Measurements from ENCODE around the gene COL9A2.
A peak's percentile ranks its signal among the peaks of the same experiment; 100 is the strongest.

The COL9A2 gene

DNA sequence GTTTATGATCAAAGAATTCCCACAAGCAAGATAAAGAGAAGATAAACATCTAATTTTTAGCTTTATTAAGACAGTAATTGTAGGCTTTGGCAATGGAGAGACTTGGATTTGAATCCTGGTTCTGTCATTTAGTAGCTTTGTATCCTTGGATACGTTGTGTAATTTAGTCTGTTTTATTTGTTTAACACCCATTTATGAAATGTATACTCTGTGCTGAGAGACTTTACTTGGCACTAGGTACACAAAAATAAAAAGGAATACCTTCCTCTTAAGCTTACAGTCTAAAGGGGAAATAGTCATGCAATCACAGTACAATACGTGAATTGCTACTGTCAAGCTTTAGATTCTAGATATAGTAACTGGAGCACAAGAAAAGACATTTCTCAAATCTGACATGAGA lies 35.2 kb downstream of the COL9A2 start:
- H3K36me3 ChIP-seq (ENCODE audit: control insufficient read depth, insufficient read depth, low read length) = peaks cover 9% of the 10 kb centered on the region
- no peaks in the 10 kb centered on the region for H3K4me1 ChIP-seq (ENCODE audit: control insufficient read depth, insufficient read depth, low read length)
- no peak overlapping the region for H3K4me3 ChIP-seq (ENCODE audit: low read length)
- peak overlapping the region; percentile 4 for H3K27ac ChIP-seq (ENCODE audit: low read depth, low read length)
- H3K27me3 ChIP-seq (ENCODE audit: control insufficient read depth, insufficient read depth, low read length) = no peaks in the 10 kb centered on the region
- H3K9ac ChIP-seq (ENCODE audit: low read length) = no peak overlapping the region

DNA sequence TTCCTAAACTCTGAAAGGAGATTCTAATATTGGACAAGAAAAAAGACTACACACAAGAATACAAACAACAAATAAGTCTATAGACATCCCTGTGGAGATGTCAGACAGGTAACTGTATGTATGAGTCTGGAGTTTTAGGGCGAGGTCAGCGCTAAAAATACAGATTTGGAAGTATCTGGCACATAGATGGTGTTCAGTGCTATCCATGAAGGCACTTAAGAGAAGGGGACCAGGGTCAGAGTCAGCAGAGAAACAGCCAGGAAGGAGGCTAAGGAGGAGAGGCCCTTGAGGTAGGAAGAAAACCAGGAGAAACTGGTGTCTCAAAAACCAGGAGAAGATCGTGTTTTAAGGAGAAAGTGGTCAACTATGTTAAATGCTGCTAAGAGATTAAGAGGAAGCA lies 41.0 kb downstream of the COL9A2 start:
- Histone ChIP-seq H3K9ac (ENCODE audit: low read length) (no peak overlapping the region), H3K27ac (ENCODE audit: low read depth, low read length) (no peak overlapping the region), H3K27me3 (ENCODE audit: control insufficient read depth, insufficient read depth, low read length) (no peaks in the 10 kb centered on the region), H3K36me3 (ENCODE audit: control insufficient read depth, insufficient read depth, low read length) (peaks cover 7% of the 10 kb centered on the region), H3K4me1 (ENCODE audit: control insufficient read depth, insufficient read depth, low read length) (no peaks in the 10 kb centered on the region), H3K4me3 (ENCODE audit: low read length) (no peak overlapping the region)

DNA sequence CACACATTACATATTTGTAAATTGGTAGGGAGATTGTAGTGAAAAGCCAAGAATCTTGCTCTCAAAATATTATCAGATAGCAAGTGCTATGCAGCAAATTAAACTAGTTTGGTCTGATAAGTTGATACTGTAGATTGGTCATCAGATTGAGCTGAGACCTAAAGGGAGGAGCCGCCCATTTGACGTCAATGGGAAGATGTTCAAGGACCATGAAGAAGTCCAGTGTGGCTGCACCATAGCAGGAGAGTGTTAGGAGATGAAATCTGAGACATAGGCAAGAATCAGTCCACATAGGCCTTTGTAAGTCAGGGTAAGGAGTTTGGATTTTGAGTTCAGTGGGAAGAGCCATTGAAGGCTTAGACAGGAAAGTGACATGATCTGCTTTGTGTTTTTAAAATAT lies 42.8 kb downstream of the COL9A2 start:
- no peaks in the 10 kb centered on the region for H3K27me3 ChIP-seq (ENCODE audit: control insufficient read depth, insufficient read depth, low read length)
- no peak overlapping the region for H3K9ac ChIP-seq (ENCODE audit: low read length)
- peaks cover 20% of the 10 kb centered on the region for H3K36me3 ChIP-seq (ENCODE audit: control insufficient read depth, insufficient read depth, low read length)
- H3K27ac ChIP-seq (ENCODE audit: low read depth, low read length) = no peak overlapping the region
- H3K4me3 ChIP-seq (ENCODE audit: low read length) = no peak overlapping the region
- H3K4me1 ChIP-seq (ENCODE audit: control insufficient read depth, insufficient read depth, low read length) = peaks cover 5% of the 10 kb centered on the region

DNA sequence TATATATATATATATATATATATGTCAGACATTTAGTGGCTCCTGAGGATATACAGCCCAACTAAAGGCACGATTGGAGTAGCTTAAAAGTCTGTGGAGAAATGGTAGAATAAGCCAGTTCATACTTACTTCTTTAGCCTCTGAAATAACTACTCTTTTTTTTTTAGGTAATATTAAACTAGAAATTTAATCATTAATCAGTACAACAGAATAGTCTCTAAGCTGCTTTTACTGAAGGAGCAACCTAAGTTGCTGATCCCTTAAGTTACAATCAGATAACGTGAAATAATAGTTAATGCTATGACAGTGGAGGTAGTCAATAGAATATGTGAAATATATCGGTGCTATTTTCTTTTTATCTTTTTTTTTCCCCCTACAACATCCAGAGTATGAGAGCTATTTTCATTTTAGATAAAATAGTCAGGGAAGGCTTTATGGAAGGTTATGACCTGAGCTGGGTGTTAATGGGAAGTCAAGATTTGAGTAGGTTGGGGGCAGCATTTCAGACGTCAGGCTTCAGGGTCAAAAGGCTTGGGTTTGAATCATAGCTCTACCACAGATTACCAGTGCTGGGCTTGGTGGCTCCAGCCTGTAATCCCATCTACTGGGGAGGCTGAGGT lies 43.4 kb downstream of the COL9A2 start:
- Histone ChIP-seq H3K27ac (ENCODE audit: low read depth, low read length) (no peak overlapping the region), H3K9ac (ENCODE audit: low read length) (no peak overlapping the region), H3K4me1 (ENCODE audit: control insufficient read depth, insufficient read depth, low read length) (peaks cover 5% of the 10 kb centered on the region), H3K27me3 (ENCODE audit: control insufficient read depth, insufficient read depth, low read length) (no peaks in the 10 kb centered on the region), H3K36me3 (ENCODE audit: control insufficient read depth, insufficient read depth, low read length) (peaks cover 20% of the 10 kb centered on the region), H3K4me3 (ENCODE audit: low read length) (no peak overlapping the region)

DNA sequence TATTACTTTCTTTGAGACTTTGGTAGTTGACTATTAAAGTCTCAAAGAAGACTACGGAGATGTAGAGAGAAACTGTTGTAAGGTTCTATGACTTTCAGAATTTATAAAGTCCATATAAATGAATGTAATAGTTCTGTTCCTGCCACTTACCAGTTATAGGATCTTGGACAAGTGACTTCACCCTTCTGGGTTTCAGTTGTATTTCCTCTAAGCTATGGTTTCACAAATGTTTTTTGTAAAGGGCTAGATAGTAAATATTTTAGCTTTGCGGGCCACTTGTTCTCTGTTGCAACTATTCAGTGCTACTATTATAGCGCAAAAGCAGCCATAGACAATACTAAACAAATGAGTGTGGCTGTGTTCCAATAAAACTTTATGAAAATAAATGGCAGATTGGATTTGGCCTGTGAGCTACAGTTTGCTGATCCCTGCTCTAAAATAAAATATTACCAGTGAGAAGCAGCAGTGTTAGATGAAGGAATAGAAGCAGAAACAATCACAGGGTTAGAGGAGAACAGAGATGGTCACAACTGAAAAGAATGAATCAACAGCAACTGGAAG lies 44.4 kb downstream of the COL9A2 start:
- no peak overlapping the region for H3K9ac ChIP-seq (ENCODE audit: low read length)
- no peaks in the 10 kb centered on the region for H3K27me3 ChIP-seq (ENCODE audit: control insufficient read depth, insufficient read depth, low read length)
- H3K4me3 ChIP-seq (ENCODE audit: low read length) = no peak overlapping the region
- H3K4me1 ChIP-seq (ENCODE audit: control insufficient read depth, insufficient read depth, low read length) = peaks cover 9% of the 10 kb centered on the region
- peaks cover 20% of the 10 kb centered on the region for H3K36me3 ChIP-seq (ENCODE audit: control insufficient read depth, insufficient read depth, low read length)
- H3K27ac ChIP-seq (ENCODE audit: low read depth, low read length) = no peak overlapping the region

DNA sequence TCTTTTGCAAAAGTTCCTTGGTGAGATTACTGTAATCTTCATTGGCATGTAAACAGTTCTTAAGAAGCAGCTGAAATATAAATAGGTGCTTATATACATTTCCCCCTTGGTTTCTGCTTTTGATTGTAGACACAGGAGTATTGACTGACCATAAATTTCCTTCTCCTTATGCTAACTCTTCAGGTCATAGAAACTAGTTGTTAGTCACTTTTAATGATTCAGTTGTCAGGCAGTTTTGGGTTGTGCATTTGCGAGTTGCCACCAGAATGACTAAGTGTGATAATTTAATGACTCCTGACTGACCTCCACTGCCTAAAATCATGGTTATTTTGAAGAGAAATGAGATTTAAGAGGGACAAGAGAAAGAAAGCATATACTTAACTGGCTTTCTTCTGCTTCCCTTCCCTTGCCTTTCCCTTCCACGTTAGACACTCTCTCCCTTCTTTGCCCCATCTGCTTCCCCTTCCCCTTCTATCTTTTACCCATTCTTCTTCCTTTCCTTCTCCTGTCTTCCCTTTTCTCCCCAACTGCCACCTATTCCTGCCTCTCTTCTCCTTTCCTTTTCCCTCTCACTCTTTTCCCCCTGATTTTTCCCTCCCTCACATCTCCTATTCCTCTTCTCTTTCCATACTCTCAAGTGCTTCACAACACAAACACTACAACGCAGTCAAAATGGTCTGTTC lies 46.8 kb downstream of the COL9A2 start:
- H3K9ac ChIP-seq (ENCODE audit: low read length) = no peak overlapping the region
- H3K27me3 ChIP-seq (ENCODE audit: control insufficient read depth, insufficient read depth, low read length) = no peaks in the 10 kb centered on the region
- H3K4me1 ChIP-seq (ENCODE audit: control insufficient read depth, insufficient read depth, low read length) = peaks cover 19% of the 10 kb centered on the region
- peak overlapping the region; percentile 14 for H3K27ac ChIP-seq (ENCODE audit: low read depth, low read length)
- H3K36me3 ChIP-seq (ENCODE audit: control insufficient read depth, insufficient read depth, low read length) = peaks cover 20% of the 10 kb centered on the region
- H3K4me3 ChIP-seq (ENCODE audit: low read length) = no peak overlapping the region

DNA sequence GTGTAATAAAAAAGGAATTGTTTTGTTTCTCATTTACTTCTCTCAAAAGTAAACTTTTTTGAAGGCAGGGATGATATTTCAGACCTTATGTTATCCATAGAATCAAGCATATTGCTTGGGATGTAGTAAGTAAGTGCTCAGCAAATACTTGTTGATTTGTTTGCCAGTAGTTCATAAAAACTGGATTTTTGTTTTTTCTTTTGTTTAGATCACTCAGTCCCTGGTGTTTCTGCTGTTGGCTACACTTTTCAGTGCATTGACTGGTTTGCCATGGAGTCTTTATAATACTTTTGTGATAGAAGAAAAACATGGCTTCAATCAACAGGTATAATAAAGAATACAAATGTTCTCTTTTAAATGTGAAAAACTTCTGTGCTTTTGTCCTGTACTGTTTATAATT lies 48.9 kb downstream of the COL9A2 start:
- H3K4me3 ChIP-seq (ENCODE audit: low read length) = no peak overlapping the region
- H3K36me3 ChIP-seq (ENCODE audit: control insufficient read depth, insufficient read depth, low read length) = peaks cover 17% of the 10 kb centered on the region
- no peak overlapping the region for H3K9ac ChIP-seq (ENCODE audit: low read length)
- no peaks in the 10 kb centered on the region for H3K27me3 ChIP-seq (ENCODE audit: control insufficient read depth, insufficient read depth, low read length)
- H3K4me1 ChIP-seq (ENCODE audit: control insufficient read depth, insufficient read depth, low read length) = peaks cover 21% of the 10 kb centered on the region
- peak overlapping the region; percentile 79 for H3K27ac ChIP-seq (ENCODE audit: low read depth, low read length)

DNA sequence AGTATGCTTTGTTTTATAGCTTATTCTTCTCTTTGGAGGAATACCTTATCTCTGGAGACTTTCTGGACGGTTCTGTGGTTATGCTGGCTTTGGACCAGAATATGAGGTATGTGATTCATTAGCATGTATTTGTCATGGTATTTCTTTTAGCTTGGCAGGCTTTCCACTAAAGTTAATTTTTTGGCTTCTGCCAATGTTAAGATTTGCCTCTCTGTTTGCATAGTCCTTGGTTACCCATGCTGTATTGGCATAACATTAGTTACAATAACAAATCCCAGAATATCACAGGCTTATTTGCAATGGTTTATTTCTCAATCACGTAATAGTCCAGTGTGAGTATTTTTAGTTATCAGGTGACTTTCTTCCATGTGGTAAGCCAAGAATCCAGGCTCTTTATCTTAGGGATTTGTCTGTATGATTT lies 49.3 kb downstream of the COL9A2 start:
- Histone ChIP-seq H3K9ac (ENCODE audit: low read length) (no peak overlapping the region), H3K36me3 (ENCODE audit: control insufficient read depth, insufficient read depth, low read length) (peaks cover 17% of the 10 kb centered on the region), H3K4me1 (ENCODE audit: control insufficient read depth, insufficient read depth, low read length) (peaks cover 25% of the 10 kb centered on the region), H3K27me3 (ENCODE audit: control insufficient read depth, insufficient read depth, low read length) (no peaks in the 10 kb centered on the region), H3K4me3 (ENCODE audit: low read length) (no peak overlapping the region), H3K27ac (ENCODE audit: low read depth, low read length) (peak overlapping the region; percentile 79)

DNA sequence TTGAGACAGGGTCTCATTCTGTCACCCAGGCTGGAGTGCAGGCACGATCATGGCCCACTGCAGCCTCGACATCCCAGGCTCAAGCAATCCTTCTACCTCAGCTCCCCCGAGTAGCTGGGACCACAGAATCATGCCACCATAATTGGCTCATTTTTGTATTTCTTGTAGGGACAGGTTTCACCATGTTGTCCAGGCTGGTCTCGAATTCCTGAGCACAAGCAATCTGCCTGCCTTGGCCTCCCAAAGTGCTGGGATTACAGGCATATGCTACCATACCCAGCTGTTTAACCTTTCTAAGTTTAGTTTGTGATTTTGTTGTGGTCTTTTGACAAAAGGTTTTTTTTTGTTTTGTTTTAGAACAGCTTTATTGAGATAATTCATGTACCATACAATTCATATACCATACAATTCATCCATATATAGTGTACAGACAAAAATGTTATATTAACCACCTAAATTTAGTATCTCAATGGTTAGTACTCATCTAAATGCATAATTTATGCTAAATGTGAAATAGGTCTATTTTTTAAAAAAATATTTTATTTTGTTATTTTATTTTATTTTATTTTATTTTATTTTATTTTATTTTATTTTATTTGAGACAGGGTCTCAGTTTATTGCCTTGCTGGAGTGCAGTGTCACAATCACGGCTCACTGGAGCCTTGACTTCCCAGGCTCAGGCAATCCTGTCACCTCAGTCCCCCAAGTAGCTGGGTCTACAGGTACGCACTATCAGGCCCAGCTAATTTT lies 50.1 kb downstream of the COL9A2 start:
- no peak overlapping the region for H3K9ac ChIP-seq (ENCODE audit: low read length)
- peaks cover 25% of the 10 kb centered on the region for H3K4me1 ChIP-seq (ENCODE audit: control insufficient read depth, insufficient read depth, low read length)
- peaks cover 23% of the 10 kb centered on the region for H3K36me3 ChIP-seq (ENCODE audit: control insufficient read depth, insufficient read depth, low read length)
- no peaks in the 10 kb centered on the region for H3K27me3 ChIP-seq (ENCODE audit: control insufficient read depth, insufficient read depth, low read length)
- H3K4me3 ChIP-seq (ENCODE audit: low read length) = no peak overlapping the region
- peak overlapping the region; percentile 79 for H3K27ac ChIP-seq (ENCODE audit: low read depth, low read length)

DNA sequence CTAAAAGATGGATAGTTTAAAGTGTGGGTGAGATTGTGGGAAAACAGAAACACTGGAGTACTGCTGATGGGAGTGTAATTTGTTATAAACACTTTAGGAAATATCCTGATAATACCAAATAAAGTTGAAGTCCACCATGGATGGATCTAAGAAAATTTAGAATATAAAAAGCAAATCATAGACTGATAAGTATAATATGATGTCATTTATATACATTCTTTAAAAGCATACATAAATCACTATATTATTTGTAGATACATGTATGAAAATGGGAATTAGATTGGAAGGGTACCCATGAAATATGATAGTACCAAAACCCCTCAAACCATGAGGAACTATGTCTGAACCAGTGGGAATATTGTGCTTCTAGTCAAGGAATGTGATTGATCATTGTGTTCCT lies 51.2 kb downstream of the COL9A2 start:
- H3K9ac ChIP-seq (ENCODE audit: low read length) = no peak overlapping the region
- peaks cover 27% of the 10 kb centered on the region for H3K4me1 ChIP-seq (ENCODE audit: control insufficient read depth, insufficient read depth, low read length)
- H3K36me3 ChIP-seq (ENCODE audit: control insufficient read depth, insufficient read depth, low read length) = peaks cover 24% of the 10 kb centered on the region
- H3K27me3 ChIP-seq (ENCODE audit: control insufficient read depth, insufficient read depth, low read length) = no peaks in the 10 kb centered on the region
- no peak overlapping the region for H3K4me3 ChIP-seq (ENCODE audit: low read length)
- H3K27ac ChIP-seq (ENCODE audit: low read depth, low read length) = no peak overlapping the region

DNA sequence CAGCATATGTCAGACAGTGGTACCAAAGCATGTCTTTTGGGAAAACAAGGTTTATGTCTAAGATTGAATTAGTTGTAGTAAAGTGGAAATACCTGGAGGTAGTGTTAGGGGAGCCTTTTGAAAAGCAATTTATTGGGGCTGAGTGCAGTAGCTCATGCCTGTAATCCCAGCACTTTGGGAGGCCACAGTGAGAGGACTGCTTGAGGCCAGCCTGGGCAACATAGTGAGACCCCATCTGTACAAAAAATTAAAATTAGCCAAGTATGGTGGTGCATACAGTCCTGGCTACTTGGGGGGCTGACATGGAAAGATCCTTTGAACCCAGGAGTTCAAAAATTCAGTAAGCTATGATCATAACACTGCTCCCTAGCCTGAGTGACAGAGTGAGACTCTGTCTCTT lies 51.8 kb downstream of the COL9A2 start:
- no peak overlapping the region for H3K9ac ChIP-seq (ENCODE audit: low read length)
- peaks cover 21% of the 10 kb centered on the region for H3K36me3 ChIP-seq (ENCODE audit: control insufficient read depth, insufficient read depth, low read length)
- H3K27me3 ChIP-seq (ENCODE audit: control insufficient read depth, insufficient read depth, low read length) = no peaks in the 10 kb centered on the region
- H3K4me1 ChIP-seq (ENCODE audit: control insufficient read depth, insufficient read depth, low read length) = peaks cover 28% of the 10 kb centered on the region
- no peak overlapping the region for H3K4me3 ChIP-seq (ENCODE audit: low read length)
- H3K27ac ChIP-seq (ENCODE audit: low read depth, low read length) = no peak overlapping the region

DNA sequence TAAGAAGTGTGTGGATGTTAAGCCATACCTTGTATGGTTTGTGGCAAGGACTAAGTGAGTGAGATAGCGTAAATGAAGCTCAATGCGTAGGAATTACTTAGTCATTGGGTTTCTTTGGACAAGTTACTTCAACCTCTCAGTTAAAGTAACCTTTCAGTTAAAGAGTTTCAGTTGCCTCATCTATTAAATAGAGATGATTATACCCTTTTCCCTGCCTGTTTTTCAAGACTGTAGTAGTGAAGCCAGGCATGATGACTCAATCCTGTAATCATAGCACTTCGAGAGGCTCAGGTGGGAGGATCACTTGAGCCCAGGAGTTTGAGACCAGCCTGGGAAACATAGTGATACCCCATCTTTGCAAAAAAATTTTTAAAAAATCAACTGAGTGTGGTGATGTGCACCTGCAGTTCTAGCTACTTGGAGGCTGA lies 52.7 kb downstream of the COL9A2 start:
- H3K4me3 ChIP-seq (ENCODE audit: low read length) = no peak overlapping the region
- no peak overlapping the region for H3K9ac ChIP-seq (ENCODE audit: low read length)
- peaks cover 27% of the 10 kb centered on the region for H3K4me1 ChIP-seq (ENCODE audit: control insufficient read depth, insufficient read depth, low read length)
- peaks cover 13% of the 10 kb centered on the region for H3K36me3 ChIP-seq (ENCODE audit: control insufficient read depth, insufficient read depth, low read length)
- no peaks in the 10 kb centered on the region for H3K27me3 ChIP-seq (ENCODE audit: control insufficient read depth, insufficient read depth, low read length)
- H3K27ac ChIP-seq (ENCODE audit: low read depth, low read length) = no peak overlapping the region

Data from rectal smooth muscle tissue (tissue), 1 donor.